SIG-M5 (cell line): Measurements from ENCODE around the gene LANCL3.
"Not testable (repeated sequence)": the region's sequence is repeated elsewhere in the genome, so short reads cannot be mapped to it uniquely, and the experiment has no call there.

Experiments
- DNase-seq: peaks from one replicate; lab custom pipeline; 2025; lab: John Stamatoyannopoulos, UW

The LANCL3 gene

GRCh38 chrX:37613933-37614332 lies 42.5 kb downstream of the LANCL3 start:
- no peak for DNase-seq

- no peak for DNase-seq
These were observed 56.1 kb downstream of the LANCL3 start for GRCh38 chrX:37627602-37628001.

- no peak for DNase-seq
These were observed 66.6 kb downstream of the LANCL3 start for GRCh38 chrX:37638047-37638446.

GRCh38 chrX:37640142-37640541 lies 68.7 kb downstream of the LANCL3 start:
- DNase-seq = no peak

GRCh38 chrX:37641859-37642258 lies 70.4 kb downstream of the LANCL3 start:
- no peak for DNase-seq

GRCh38 chrX:37644381-37645305 lies 73.2 kb downstream of the LANCL3 start:
- no peak for DNase-seq

GRCh38 chrX:37646254-37646653 lies 74.8 kb downstream of the LANCL3 start:
- DNase-seq = no peak

GRCh38 chrX:37650879-37651278 lies 79.4 kb downstream of the LANCL3 start:
- DNase-seq = not testable (repeated sequence)

- no peak for DNase-seq
These were observed 80.5 kb downstream of the LANCL3 start for GRCh38 chrX:37651921-37652452.

- no peak for DNase-seq
These were observed 81.2 kb downstream of the LANCL3 start for GRCh38 chrX:37652589-37653231.

GRCh38 chrX:37653397-37654085 lies 82.1 kb downstream of the LANCL3 start:
- DNase-seq = no peak

- no peak for DNase-seq
These were observed 87.0 kb downstream of the LANCL3 start for GRCh38 chrX:37658343-37659030.

- DNase-seq = no peak
These were observed 87.6 kb downstream of the LANCL3 start for GRCh38 chrX:37659047-37659446.

- no peak for DNase-seq
These were observed 90.7 kb downstream of the LANCL3 start for GRCh38 chrX:37662181-37662580.

GRCh38 chrX:37666516-37666915 lies 95.1 kb downstream of the LANCL3 start:
- DNase-seq = no peak

GRCh38 chrX:37667141-37667540 lies 95.7 kb downstream of the LANCL3 start:
- DNase-seq = no peak

GRCh38 chrX:37672563-37672962 lies 101.1 kb downstream of the LANCL3 start:
- DNase-seq = no peak

GRCh38 chrX:37676811-37677210 lies 105.3 kb downstream of the LANCL3 start:
- no peak for DNase-seq

GRCh38 chrX:37677243-37677642 lies 105.8 kb downstream of the LANCL3 start:
- DNase-seq = no peak

GRCh38 chrX:37677765-37678164 lies 106.3 kb downstream of the LANCL3 start:
- DNase-seq = no peak

- DNase-seq = no peak
These were observed 107.1 kb downstream of the LANCL3 start for GRCh38 chrX:37678574-37678973.

GRCh38 chrX:37679230-37679629 lies 107.8 kb downstream of the LANCL3 start:
- no peak for DNase-seq
